RWPE1 (cell line): ENCODE results near the gene EFL1.
A peak's percentile ranks its signal among the peaks of the same experiment; 100 is the strongest.

Source experiments
- CTCF ChIA-PET: fragments of 350-600 bp; sonication (Branson Sonifier 250); formaldehyde crosslinking; extraction: SDS; loops from one replicate; lab custom pipeline; 2021; lab: Yijun Ruan, JAX
- POLR2A ChIA-PET: fragments of 400-600 bp; formaldehyde crosslinking; extraction: SDS; loops from one replicate; lab custom pipeline; 2020; ENCODE audit warnings: antibody characterized with exemption; ENCODE audit not compliant: low non-redundant PET; lab: Yijun Ruan, JAX
- DNase-seq: peaks from one replicate; pipeline ENCODE4 v3.0.0; 2012; ENCODE audit warnings: low spot score
- H3K27ac ChIP-seq: fragments of 450-650 bp; 2 replicates; pipeline ENCODE4 v1.5.1; 2017
- CTCF ChIP-seq: fragments of 450-650 bp; conservative IDR thresholded peaks from 2 replicates; pipeline ENCODE4 v1.5.1; 2017; ENCODE audit warnings: low read depth, mild to moderate bottlenecking

EFL1 gene

GRCh38 chr15:82184776-82185175, 77.8 kb downstream of the EFL1 start:
- CTCF ChIA-PET = no interaction called here
- no peak for DNase-seq
- H3K27ac ChIP-seq = no peak overlapping the region
- no peak for TF ChIP-seq CTCF
- POLR2A ChIA-PET = no interaction called here

DNA sequence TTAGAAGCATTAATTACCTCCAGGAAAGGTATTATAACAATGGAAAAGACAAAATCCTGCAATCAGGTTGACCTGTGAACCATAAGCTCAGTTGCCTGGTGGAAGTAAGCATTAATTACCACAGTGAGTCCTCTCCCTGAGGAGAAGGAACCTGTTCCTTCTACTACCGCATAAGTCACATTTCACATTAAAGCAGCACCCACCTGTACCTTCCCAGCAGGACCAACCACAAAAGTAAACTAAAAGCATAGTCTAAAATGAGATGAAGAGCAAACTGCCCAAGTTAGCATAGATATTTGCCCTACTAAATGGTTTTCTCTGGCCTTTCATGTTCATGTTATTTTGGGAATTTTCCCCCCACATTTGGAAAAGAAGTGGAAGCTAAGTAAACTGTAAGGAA, 78.2 kb downstream of the EFL1 start:
- ChIA-PET CTCF (no interaction called here), POLR2A (no interaction called here)
- TF ChIP-seq CTCF = no peak
- no peak overlapping the region for H3K27ac ChIP-seq
- DNase-seq = no peak

GRCh38 chr15:82183121-82184031, 79.2 kb downstream of the EFL1 start:
- DNase-seq = no peak
- no peak overlapping the region for H3K27ac ChIP-seq
- ChIA-PET CTCF (interaction anchor here (0.7 kb wide), 1 partner anchor 75 kb away, joined by 4 read pairs; no protein-coding TSS in a partner anchor), POLR2A (no interaction called here)
- TF ChIP-seq CTCF = no peak

DNA sequence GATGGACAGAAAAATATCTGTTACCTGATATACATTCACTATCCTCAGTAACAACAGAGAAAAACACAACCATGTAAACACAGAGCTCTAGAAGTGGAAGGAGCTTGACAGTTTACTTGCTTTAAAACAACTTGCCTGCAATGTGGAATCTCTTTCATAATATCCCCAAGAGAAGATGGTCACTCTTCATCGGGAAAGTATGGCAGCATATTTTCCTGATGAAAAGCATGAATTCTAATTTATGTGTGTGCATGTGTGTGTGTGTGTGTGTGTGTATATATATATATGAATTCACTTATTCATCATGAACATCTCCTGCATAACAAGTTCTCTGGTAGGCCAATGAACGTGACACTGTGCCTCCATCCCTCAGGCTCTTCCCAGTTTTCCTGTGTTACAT, 81.2 kb downstream of the EFL1 start:
- TF ChIP-seq CTCF = no peak
- no peak for DNase-seq
- ChIA-PET POLR2A (no interaction called here), CTCF (interaction anchor here (0.7 kb wide), 1 partner anchor 73 kb away, joined by 5 read pairs; no protein-coding TSS in a partner anchor)
- no peak overlapping the region for H3K27ac ChIP-seq

DNA sequence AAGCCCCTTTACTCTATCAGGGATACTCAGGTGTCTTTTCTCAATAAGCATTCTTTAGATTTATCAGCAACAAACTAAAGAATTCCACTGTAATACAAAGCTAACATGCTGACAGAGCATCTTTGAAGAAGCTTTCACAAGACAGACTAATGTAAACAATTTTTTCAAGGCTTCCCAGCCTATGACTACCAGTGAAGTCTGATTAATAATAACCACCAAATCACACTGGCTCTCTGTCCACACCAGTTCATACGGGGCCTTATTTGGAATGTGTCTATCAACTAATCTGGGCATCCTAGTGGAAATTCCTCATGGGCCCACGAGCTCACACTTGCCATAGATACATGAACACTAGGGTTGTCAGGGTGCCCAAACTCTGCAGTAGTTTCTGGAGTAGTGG, 84.5 kb downstream of the EFL1 start:
- ChIA-PET POLR2A (no interaction called here), CTCF (no interaction called here)
- peak; percentile 30 for DNase-seq
- H3K27ac ChIP-seq = no peak overlapping the region
- no peak for TF ChIP-seq CTCF

DNA sequence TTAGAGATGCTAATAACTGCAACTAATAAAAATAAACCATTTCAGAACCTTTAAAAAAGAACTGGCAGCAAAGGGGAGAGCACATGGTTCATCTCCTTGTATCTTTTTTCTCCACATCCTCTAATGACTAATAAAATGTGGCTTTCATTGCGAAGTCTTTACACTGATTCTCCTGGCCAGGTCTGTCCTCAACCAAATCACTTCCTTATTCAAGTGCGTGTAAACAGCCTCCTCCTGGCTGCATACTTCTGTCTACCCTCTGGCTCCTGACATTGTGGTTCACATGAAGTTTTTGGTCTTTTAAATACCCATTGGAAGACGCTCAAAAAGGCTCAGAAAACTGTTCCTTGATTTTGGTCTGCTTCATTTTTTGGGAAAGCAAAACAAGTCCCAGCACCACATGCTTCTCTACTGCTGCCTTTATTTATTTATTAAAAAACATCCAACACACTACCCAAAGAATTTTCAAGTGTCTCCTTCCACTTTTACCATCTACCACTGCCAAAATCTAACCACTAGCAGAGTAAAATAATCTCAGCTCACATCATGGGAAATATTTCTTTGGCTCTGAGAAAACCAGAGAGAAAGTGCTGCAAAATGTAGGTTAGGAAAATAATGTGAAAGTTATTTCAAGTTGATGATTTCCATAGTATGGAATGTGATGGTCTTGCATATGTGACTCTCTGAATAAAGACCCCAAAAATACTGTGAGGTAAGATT, 85.1 kb downstream of the EFL1 start:
- no peak for TF ChIP-seq CTCF
- DNase-seq = no peak
- ChIA-PET POLR2A (no interaction called here), CTCF (no interaction called here)
- no peak overlapping the region for H3K27ac ChIP-seq
